Measurements from ENCODE around the gene CD300LG. TPM values are rescaled to one million over a fixed set of nuclear protein-coding genes. Genes with fewer than 3 reads are reported as not detected.

Gene CD300LG
- total and polyA plus RNA-seq, 4 experiments from 2014 or later: not detected

GRCh38 chr17:43826206-43826605, 20.8 kb upstream of the CD300LG start:
- Histone ChIP-seq H3K4me1 (ENCODE audit: insufficient read depth, low read length) (no peaks in the 10 kb centered on the region), H3K36me3 (ENCODE audit: insufficient read depth, low read length) (no peaks in the 10 kb centered on the region), H3K27me3 (ENCODE audit: insufficient read depth, low read length) (no peaks in the 10 kb centered on the region), H3K9me3 (ENCODE audit: control insufficient read depth in 1 of 2, low read length in 2 of 2) (no peaks in the 10 kb centered on the region), H3K4me3 (ENCODE audit: low read length in 2 of 2) (no peak overlapping the region), H3K27ac (ENCODE audit: low read depth, low read length) (no peak overlapping the region)
- DNase-seq: no peak
- Mint-ChIP-seq H3K4me1 (peaks cover 0 to 7% (median 3%) of the 10 kb centered on the region in 4 donors), H3K27me3 (peaks cover 2 to 5% of the 10 kb centered on the region in 2 donors), H3K9me3 (no peaks in the 10 kb centered on the region), H3K4me3 (no peak overlapping the region), H3K36me3 (no peaks in the 10 kb centered on the region), H3K27ac (no peak overlapping the region)
- intact Hi-C loops (cut with micrococcal nuclease): no loop called here
- CTCF ChIA-PET (ENCODE audit: partially characterized antibody): interaction anchor here (1.3 to 1.8 kb wide), 2 partner anchors 20 to 132 kb away, joined by 4 to 7 read pairs; partner anchors contain the start of gene CD300LG
- POLR2A ChIA-PET (ENCODE audit: partially characterized antibody): no interaction called here

GRCh38 chr17:43827596-43827995, 19.4 kb upstream of the CD300LG start:
- Mint-ChIP-seq H3K27me3 (peaks cover 2 to 5% of the 10 kb centered on the region in 2 donors), H3K36me3 (no peaks in the 10 kb centered on the region), H3K4me3 (no peak overlapping the region), H3K27ac (no peak overlapping the region), H3K9me3 (no peaks in the 10 kb centered on the region), H3K4me1 (peaks cover 0 to 18% (median 9%) of the 10 kb centered on the region in 4 donors)
- no peak for DNase-seq
- Histone ChIP-seq H3K27ac (ENCODE audit: low read depth, low read length) (no peak overlapping the region), H3K4me1 (ENCODE audit: insufficient read depth, low read length) (peaks cover 5% of the 10 kb centered on the region), H3K4me3 (ENCODE audit: low read length in 2 of 2) (no peak overlapping the region), H3K27me3 (ENCODE audit: insufficient read depth, low read length) (no peaks in the 10 kb centered on the region), H3K9me3 (ENCODE audit: control insufficient read depth in 1 of 2, low read length in 2 of 2) (no peaks in the 10 kb centered on the region), H3K36me3 (ENCODE audit: insufficient read depth, low read length) (no peaks in the 10 kb centered on the region)
- POLR2A ChIA-PET (ENCODE audit: partially characterized antibody): interaction anchor here (0.5 kb wide), 1 partner anchor 9 kb away, joined by 3 read pairs; no protein-coding TSS in a partner anchor
- intact Hi-C loops (cut with micrococcal nuclease): no loop called here
- CTCF ChIA-PET (ENCODE audit: partially characterized antibody): interaction anchor here (1.8 kb wide), 1 partner anchor 19 kb away, joined by 7 read pairs; the partner anchor contains the start of gene CD300LG

DNA sequence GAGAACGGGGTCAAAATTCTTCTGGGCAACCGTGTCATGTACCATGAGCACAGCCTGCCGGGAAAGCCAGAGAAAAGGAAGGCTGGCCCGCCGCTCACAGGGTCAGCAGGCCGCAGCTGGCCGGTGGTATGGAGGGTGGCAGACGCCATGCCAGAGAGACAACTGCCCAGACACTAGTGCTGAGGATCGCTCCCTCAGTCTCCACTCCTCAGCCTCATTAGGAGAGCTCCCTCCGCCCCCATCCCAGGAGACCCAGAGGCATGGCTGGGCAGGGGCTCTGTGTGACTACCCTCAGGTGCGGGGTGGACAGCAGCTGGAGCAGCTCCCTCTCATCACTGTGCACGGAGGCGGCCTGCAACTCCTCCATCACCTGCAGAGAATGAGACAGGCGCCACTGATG, 17.2 kb upstream of the CD300LG start:
- CTCF ChIA-PET (ENCODE audit: partially characterized antibody): interaction anchor here (1.6 kb wide), 1 partner anchor 17 kb away, joined by 6 read pairs; the partner anchor contains the start of gene CD300LG

GRCh38 chr17:43830510-43831140, 16.4 kb upstream of the CD300LG start:
- Mint-ChIP-seq H3K4me3 (peak overlapping the region in 7 of 8 donors; percentile 32 to 80 (median 58)), H3K9me3 (no peaks in the 10 kb centered on the region), H3K27ac (peak overlapping the region in 2 of 7 donors; percentile 43 to 55), H3K27me3 (peaks cover 9 to 16% of the 10 kb centered on the region in 2 donors), H3K36me3 (no peaks in the 10 kb centered on the region), H3K4me1 (peaks cover 5 to 27% (median 17%) of the 10 kb centered on the region in 4 donors)
- Histone ChIP-seq H3K36me3 (ENCODE audit: insufficient read depth, low read length) (no peaks in the 10 kb centered on the region), H3K27me3 (ENCODE audit: insufficient read depth, low read length) (peaks cover 13% of the 10 kb centered on the region), H3K4me1 (ENCODE audit: insufficient read depth, low read length) (peaks cover 13% of the 10 kb centered on the region), H3K4me3 (ENCODE audit: low read length in 2 of 2) (no peak overlapping the region), H3K27ac (ENCODE audit: low read depth, low read length) (no peak overlapping the region), H3K9me3 (ENCODE audit: control insufficient read depth in 1 of 2, low read length in 2 of 2) (no peaks in the 10 kb centered on the region)
- CTCF ChIA-PET (ENCODE audit: partially characterized antibody): interaction anchor here (0.6 to 1.6 kb wide), 2 partner anchors 16 to 534 kb away, joined by 4 to 6 read pairs; partner anchors contain the start of gene CD300LG
- POLR2A ChIA-PET (ENCODE audit: partially characterized antibody): no interaction called here
- intact Hi-C loops (cut with micrococcal nuclease): no loop called here
- no peak for DNase-seq

More for the DNA sequence above, 17.2 kb upstream of the CD300LG start:
- no peak overlapping the region for H3K27ac Mint-ChIP-seq
- POLR2A ChIA-PET (ENCODE audit: partially characterized antibody): no interaction called here
- no peaks in the 10 kb centered on the region for H3K9me3 Mint-ChIP-seq
- intact Hi-C loops (cut with micrococcal nuclease): no loop called here
- Histone ChIP-seq H3K9me3 (ENCODE audit: control insufficient read depth in 1 of 2, low read length in 2 of 2) (no peaks in the 10 kb centered on the region), H3K4me1 (ENCODE audit: insufficient read depth, low read length) (peaks cover 13% of the 10 kb centered on the region), H3K27ac (ENCODE audit: low read depth, low read length) (no peak overlapping the region), H3K27me3 (ENCODE audit: insufficient read depth, low read length) (peaks cover 13% of the 10 kb centered on the region), H3K4me3 (ENCODE audit: low read length in 2 of 2) (no peak overlapping the region), H3K36me3 (ENCODE audit: insufficient read depth, low read length) (no peaks in the 10 kb centered on the region)
- DNase-seq: no peak
- peaks cover 5 to 27% (median 17%) of the 10 kb centered on the region in 4 donors for H3K4me1 Mint-ChIP-seq
- H3K4me3 Mint-ChIP-seq: no peak overlapping the region
- peaks cover 9 to 16% of the 10 kb centered on the region in 2 donors for H3K27me3 Mint-ChIP-seq
- H3K36me3 Mint-ChIP-seq: no peaks in the 10 kb centered on the region

DNA sequence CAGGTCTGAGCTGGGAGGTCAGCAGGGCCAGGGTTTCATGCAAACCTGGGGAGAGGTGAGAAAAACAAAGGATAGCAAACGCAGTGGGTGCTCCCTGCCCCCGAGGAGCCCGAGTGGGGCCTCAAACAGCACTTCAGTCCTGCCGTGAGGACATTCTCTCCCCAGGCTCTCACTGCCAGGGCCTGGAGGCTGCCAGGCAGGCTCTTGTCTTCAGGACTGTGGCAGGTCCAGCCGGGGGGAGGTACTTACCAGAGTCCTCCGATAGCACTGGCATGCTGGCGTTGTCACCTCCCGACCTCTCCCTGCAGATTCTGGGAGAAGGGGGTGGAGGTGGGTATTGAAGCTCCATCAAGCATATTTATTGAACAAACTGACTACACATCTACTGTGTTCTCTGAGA, 15.3 kb upstream of the CD300LG start:
- H3K27ac Mint-ChIP-seq: no peak overlapping the region
- H3K4me1 Mint-ChIP-seq: peaks cover 5 to 27% (median 17%) of the 10 kb centered on the region in 4 donors
- peaks cover 10 to 22% of the 10 kb centered on the region in 2 donors for H3K27me3 Mint-ChIP-seq

DNA sequence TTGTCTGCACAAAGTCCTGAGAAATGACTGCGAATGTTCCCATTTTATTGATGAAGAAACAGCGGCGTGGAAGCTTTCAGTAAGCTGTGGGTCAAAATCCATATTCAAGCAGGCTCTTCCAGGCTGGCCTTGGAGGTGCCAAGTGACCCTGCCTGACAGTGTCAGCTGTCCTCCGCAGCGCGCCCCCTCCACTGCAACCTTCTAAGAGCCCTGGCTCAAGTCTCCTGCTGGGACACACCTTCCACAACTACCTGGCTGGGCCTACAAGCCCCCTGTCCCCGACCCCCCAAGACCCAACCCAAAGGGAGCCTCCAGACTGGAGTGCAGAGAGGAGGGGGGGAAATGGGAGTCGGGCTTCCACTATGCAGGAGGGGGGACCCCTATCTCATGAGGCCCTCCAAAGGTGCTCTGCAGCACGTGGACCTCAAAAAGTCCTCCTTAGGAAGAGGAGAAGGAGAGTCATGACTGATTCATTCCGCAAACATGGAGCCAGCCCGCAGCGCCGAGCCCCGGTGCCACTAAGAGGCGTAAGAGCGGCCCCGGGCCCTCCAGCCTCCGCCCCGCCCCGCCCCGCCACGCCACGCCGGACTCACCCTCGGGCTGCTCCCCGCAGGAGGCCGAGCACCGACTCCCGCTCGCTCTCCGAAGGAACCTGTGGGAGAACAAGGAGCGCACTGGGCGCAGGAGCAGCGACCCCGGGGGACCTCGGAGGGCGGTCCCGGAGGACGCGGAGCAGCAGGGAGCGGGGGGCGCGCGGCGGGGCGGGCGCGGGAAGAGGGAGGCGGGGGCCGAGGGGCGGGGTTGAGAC, 14.6 kb upstream of the CD300LG start:
- DNase-seq: no peak
- POLR2A ChIA-PET (ENCODE audit: partially characterized antibody): no interaction called here
- Histone ChIP-seq H3K4me1 (ENCODE audit: insufficient read depth, low read length) (peaks cover 13% of the 10 kb centered on the region), H3K9me3 (ENCODE audit: control insufficient read depth in 1 of 2, low read length in 2 of 2) (no peaks in the 10 kb centered on the region), H3K36me3 (ENCODE audit: insufficient read depth, low read length) (no peaks in the 10 kb centered on the region), H3K27me3 (ENCODE audit: insufficient read depth, low read length) (peaks cover 13% of the 10 kb centered on the region), H3K4me3 (ENCODE audit: low read length in 2 of 2) (peak overlapping the region in 1 of 2 donors; percentile 41), H3K27ac (ENCODE audit: low read depth, low read length) (no peak overlapping the region)
- no peaks in the 10 kb centered on the region for H3K36me3 Mint-ChIP-seq
- CTCF ChIA-PET (ENCODE audit: partially characterized antibody): interaction anchor here (1.1 kb wide), 1 partner anchor 14 kb away, joined by 4 read pairs; the partner anchor contains the start of gene CD300LG
- peak overlapping the region; percentile 69 to 83 (median 80) for H3K4me3 Mint-ChIP-seq
- H3K27me3 Mint-ChIP-seq: peaks cover 11 to 22% of the 10 kb centered on the region in 2 donors
- H3K4me1 Mint-ChIP-seq: peaks cover 5 to 27% (median 17%) of the 10 kb centered on the region in 4 donors
- H3K27ac Mint-ChIP-seq: peak overlapping the region in 1 of 7 donors; percentile 51
- intact Hi-C loops (cut with micrococcal nuclease): no loop called here
- no peaks in the 10 kb centered on the region for H3K9me3 Mint-ChIP-seq

More for the DNA sequence above, 15.3 kb upstream of the CD300LG start:
- CTCF ChIA-PET (ENCODE audit: partially characterized antibody): interaction anchor here (1.1 kb wide), 1 partner anchor 15 kb away, joined by 4 read pairs; the partner anchor contains the start of gene CD300LG
- H3K36me3 ChIP-seq (ENCODE audit: insufficient read depth, low read length): no peaks in the 10 kb centered on the region
- H3K9me3 ChIP-seq (ENCODE audit: control insufficient read depth in 1 of 2, low read length in 2 of 2): no peaks in the 10 kb centered on the region
- no peak overlapping the region for H3K27ac ChIP-seq (ENCODE audit: low read depth, low read length)
- intact Hi-C loops (cut with micrococcal nuclease): no loop called here
- H3K9me3 Mint-ChIP-seq: no peaks in the 10 kb centered on the region
- no peak overlapping the region for H3K4me3 ChIP-seq (ENCODE audit: low read length in 2 of 2)
- no peak for DNase-seq
- H3K4me3 Mint-ChIP-seq: peak overlapping the region; percentile 70 to 81 (median 80)
- no peaks in the 10 kb centered on the region for H3K36me3 Mint-ChIP-seq
- peaks cover 13% of the 10 kb centered on the region for H3K27me3 ChIP-seq (ENCODE audit: insufficient read depth, low read length)
- H3K4me1 ChIP-seq (ENCODE audit: insufficient read depth, low read length): peaks cover 13% of the 10 kb centered on the region
- POLR2A ChIA-PET (ENCODE audit: partially characterized antibody): no interaction called here
